Vagina (tissue), 2 donors: ENCODE measurements around the gene CAPNS1. TPM values are rescaled to one million over a fixed set of nuclear protein-coding genes. Genes with fewer than 3 reads are reported as not detected.
"Not testable (repeated sequence)": the region's sequence is repeated elsewhere in the genome, so short reads cannot be mapped to it uniquely, and the experiment has no call there.

ENCODE experiments used
- DNase-seq, 2 donors: peaks; one replicate each; pipeline ENCODE4 v3.0.0-alpha.2; 2017; ENCODE audit errors: extremely low spot score in 2 of 2
- H3K27ac ChIP-seq: fragments of 200-600 bp; sonication (generic); one replicate; pipeline ENCODE4 v1.5.1; 2019
- H3K27me3 ChIP-seq: fragments of 200-600 bp; sonication (generic); one replicate; pipeline ENCODE4 v1.5.1; 2019
- H3K36me3 ChIP-seq, 2 donors: fragments of 200-600 bp; sonication (generic); one replicate each; pipeline ENCODE4 v1.5.1; 2017 to 2019
- H3K4me1 ChIP-seq: fragments of 200-600 bp; sonication (generic); one replicate; pipeline ENCODE4 v1.5.1; 2019
- H3K4me3 ChIP-seq, 2 donors: fragments of 200-600 bp; sonication (generic); 1 replicate in 1 of 2; 2 replicates in 1 of 2; pipeline ENCODE4 v1.5.1; 2016 to 2019
- H3K9me3 ChIP-seq: fragments of 200-600 bp; sonication (generic); one replicate; pipeline ENCODE4 v1.5.1; 2019
- CTCF ChIP-seq, 3 experiments: fragments of 450-650 bp in 2 of 3; fragments of 200-600 bp in 1 of 3; sonication (generic) in 1 of 3; IDR thresholded peaks; one replicate each; pipeline ENCODE4 v1.5.1; 2017 to 2019; ENCODE audit warnings: antibody characterized with exemption in 3 of 3, mild to moderate bottlenecking in 2 of 3, moderate library complexity in 2 of 3
- POLR2A ChIP-seq, 2 donors: fragments of 450-650 bp; IDR thresholded peaks; one replicate each; pipeline ENCODE4 v1.6.1; 2017; ENCODE audit warnings: antibody characterized with exemption in 2 of 2, mild to moderate bottlenecking in 2 of 2, moderate library complexity in 2 of 2
- POLR2AphosphoS5 ChIP-seq, 2 donors: sonication (generic); formaldehyde crosslinking; IDR thresholded peaks; one replicate each; pipeline ENCODE4 v1.9.0; 2017; ENCODE audit warnings: antibody characterized with exemption in 2 of 2, mild to moderate bottlenecking in 2 of 2, low read depth in 1 of 2; ENCODE audit not compliant: insufficient read depth in 1 of 2
- intact Hi-C: fragments of 100-400 bp; cut with DNase I; formaldehyde crosslinking; loops from one replicate; pipeline ENCODE4 v1.15.1; 2023
- total RNA-seq: library from RNA; depleted of rRNA; stranded (reverse); fragments of >200 nt; gene quantifications from one replicate; pipeline ENCODE4 v1.2.3, GENCODE V29; 2016

The CAPNS1 gene
- total RNA-seq, 1 donor from 2014 or later, result 181 TPM

GRCh38 chr19:36160821-36161596 lies 21.1 kb downstream of the CAPNS1 start:
- no peak for DNase-seq
- intact Hi-C loops, result no loop called here
- H3K36me3 ChIP-seq, result no peaks in the 10 kb centered on the region
- H3K9me3 ChIP-seq, result no peaks in the 10 kb centered on the region
- no peaks in the 10 kb centered on the region for H3K27me3 ChIP-seq
- no peak overlapping the region for H3K27ac ChIP-seq
- H3K4me1 ChIP-seq, result peaks cover 3% of the 10 kb centered on the region
- no peak overlapping the region for H3K4me3 ChIP-seq
- TF ChIP-seq POLR2A (IDR thresholded peaks at IDR 0.05), result no peak
- TF ChIP-seq CTCF (IDR thresholded peaks at IDR 0.05), result no peak
- no peak for TF ChIP-seq POLR2AphosphoS5 (IDR thresholded peaks at IDR 0.05; ENCODE audit: insufficient read depth in 1 of 2, low read depth in 1 of 2)

- no peaks in the 10 kb centered on the region for H3K36me3 ChIP-seq
- H3K4me1 ChIP-seq, result no peaks in the 10 kb centered on the region
- H3K27ac ChIP-seq, result no peak overlapping the region
- intact Hi-C loops, result no loop called here
- no peak overlapping the region for H3K4me3 ChIP-seq
- no peak for TF ChIP-seq POLR2A (IDR thresholded peaks at IDR 0.05)
- no peak for TF ChIP-seq CTCF (IDR thresholded peaks at IDR 0.05)
- TF ChIP-seq POLR2AphosphoS5 (IDR thresholded peaks at IDR 0.05; ENCODE audit: insufficient read depth in 1 of 2, low read depth in 1 of 2), result no peak
- no peaks in the 10 kb centered on the region for H3K27me3 ChIP-seq
- no peak for DNase-seq
- no peaks in the 10 kb centered on the region for H3K9me3 ChIP-seq
Observed at GRCh38 chr19:36163813-36164212, 23.9 kb downstream of the CAPNS1 start.

GRCh38 chr19:36169084-36169760 lies 29.4 kb downstream of the CAPNS1 start:
- DNase-seq, result no peak
- H3K36me3 ChIP-seq, result no peaks in the 10 kb centered on the region
- H3K4me1 ChIP-seq, result peaks cover 4% of the 10 kb centered on the region
- TF ChIP-seq CTCF (IDR thresholded peaks at IDR 0.05) (no peak), POLR2AphosphoS5 (IDR thresholded peaks at IDR 0.05; ENCODE audit: insufficient read depth in 1 of 2, low read depth in 1 of 2) (peak in 1 of 2 donors; percentile 50)
- no peaks in the 10 kb centered on the region for H3K9me3 ChIP-seq
- no peaks in the 10 kb centered on the region for H3K27me3 ChIP-seq
- no peak overlapping the region for H3K4me3 ChIP-seq
- intact Hi-C loops, result loop anchor here (5.0 kb wide), 1 partner anchor 42 kb away; no protein-coding TSS in a partner anchor
- H3K27ac ChIP-seq, result no peak overlapping the region

- no peak for DNase-seq
- Histone ChIP-seq H3K4me3 (no peak overlapping the region), H3K9me3 (no peaks in the 10 kb centered on the region), H3K4me1 (peaks cover 4% of the 10 kb centered on the region), H3K27ac (no peak overlapping the region), H3K36me3 (no peaks in the 10 kb centered on the region), H3K27me3 (no peaks in the 10 kb centered on the region)
- intact Hi-C loops, result no loop called here
- TF ChIP-seq CTCF (IDR thresholded peaks at IDR 0.05), result no peak
- no peak for TF ChIP-seq POLR2AphosphoS5 (IDR thresholded peaks at IDR 0.05; ENCODE audit: insufficient read depth in 1 of 2, low read depth in 1 of 2)
- TF ChIP-seq POLR2A (IDR thresholded peaks at IDR 0.05), result no peak
Observed at GRCh38 chr19:36172852-36173251, 33.0 kb downstream of the CAPNS1 start.

GRCh38 chr19:36173846-36174245 lies 34.0 kb downstream of the CAPNS1 start:
- H3K27ac ChIP-seq, DNase-seq, H3K4me3 ChIP-seq, H3K27me3 ChIP-seq, H3K36me3 ChIP-seq, intact Hi-C loops, H3K9me3 ChIP-seq, H3K4me1 ChIP-seq: not testable (repeated sequence)

- H3K4me1 ChIP-seq, H3K27me3 ChIP-seq, H3K4me3 ChIP-seq, H3K27ac ChIP-seq, H3K9me3 ChIP-seq, DNase-seq, intact Hi-C loops: not testable (repeated sequence)
- H3K36me3 ChIP-seq, result peaks cover 0 to 12% of the 10 kb centered on the region in 2 donors
Observed at GRCh38 chr19:36179077-36179476, 39.2 kb downstream of the CAPNS1 start.
